Mesothelial cell of epicardium (in vitro differentiated cells): ENCODE results near the gene F12. TPM values are rescaled to one million over a fixed set of nuclear protein-coding genes. Genes with fewer than 3 reads are reported as not detected.

Source experiments
- DNase-seq, 2 experiments: peaks; one replicate each; pipeline ENCODE4 v3.0.0; 2021; ENCODE audit warnings: low spot score in 2 of 2; ENCODE audit not compliant: unreplicated experiment in 2 of 2
- H3K27ac Mint-ChIP-seq: 2 replicates; pipeline ENCODE4 v1.8.0; 2021; ENCODE audit warnings: mixed read lengths
- H3K27me3 Mint-ChIP-seq: 2 replicates; pipeline ENCODE4 v1.8.0; 2021; ENCODE audit warnings: low read depth, mixed read lengths
- H3K36me3 Mint-ChIP-seq: 2 replicates; pipeline ENCODE4 v1.8.0; 2021; ENCODE audit warnings: mixed read lengths
- H3K4me1 Mint-ChIP-seq: 2 replicates; pipeline ENCODE4 v1.8.0; 2021; ENCODE audit warnings: mixed read lengths
- H3K4me3 Mint-ChIP-seq: 2 replicates; pipeline ENCODE4 v1.8.0; 2021; ENCODE audit warnings: mild to moderate bottlenecking, moderate library complexity, mixed read lengths
- H3K9me3 Mint-ChIP-seq: 2 replicates; pipeline ENCODE4 v1.8.0; 2021; ENCODE audit warnings: mixed read lengths
- CTCF ChIP-seq: fragments of 200-600 bp; sonication (generic); IDR thresholded peaks from one replicate; pipeline ENCODE4 v1.5.0; 2021; ENCODE audit warnings: antibody characterized with exemption; ENCODE audit not compliant: unreplicated experiment
- total RNA-seq: library from RNA; stranded (reverse); gene quantifications from 3 replicates; pipeline ENCODE4 v1.2.1, GENCODE V29; 2021

The F12 gene
- total RNA-seq, 1 donor from 2014 or later = 2.3 TPM

GRCh38 chr5:177366528-177367322 lies 42.6 kb downstream of the F12 start:
- peak overlapping the region; percentile 98 for H3K27ac Mint-ChIP-seq
- no peak for TF ChIP-seq CTCF
- peak; percentile 80 to 86 for DNase-seq
- H3K4me1 Mint-ChIP-seq = peaks cover 31% of the 10 kb centered on the region
- H3K4me3 Mint-ChIP-seq = peak overlapping the region; percentile 88
- H3K27me3 Mint-ChIP-seq = no peaks in the 10 kb centered on the region
- H3K9me3 Mint-ChIP-seq = no peaks in the 10 kb centered on the region
- H3K36me3 Mint-ChIP-seq = no peaks in the 10 kb centered on the region

- DNase-seq = no peak
- peak overlapping the region; percentile 88 for H3K4me3 Mint-ChIP-seq
- H3K27ac Mint-ChIP-seq = peak overlapping the region; percentile 98
- no peaks in the 10 kb centered on the region for H3K36me3 Mint-ChIP-seq
- peaks cover 25% of the 10 kb centered on the region for H3K4me1 Mint-ChIP-seq
- no peaks in the 10 kb centered on the region for H3K9me3 Mint-ChIP-seq
- no peaks in the 10 kb centered on the region for H3K27me3 Mint-ChIP-seq
- no peak for TF ChIP-seq CTCF
These were observed 43.4 kb downstream of the F12 start for GRCh38 chr5:177365845-177366527.

GRCh38 chr5:177364159-177364962 lies 45.0 kb downstream of the F12 start:
- H3K4me3 Mint-ChIP-seq = peak overlapping the region; percentile 20
- H3K36me3 Mint-ChIP-seq = no peaks in the 10 kb centered on the region
- no peak overlapping the region for H3K27ac Mint-ChIP-seq
- DNase-seq = no peak
- H3K4me1 Mint-ChIP-seq = peaks cover 25% of the 10 kb centered on the region
- H3K9me3 Mint-ChIP-seq = no peaks in the 10 kb centered on the region
- no peak for TF ChIP-seq CTCF
- no peaks in the 10 kb centered on the region for H3K27me3 Mint-ChIP-seq

- DNase-seq = no peak
- peak overlapping the region; percentile 77 for H3K4me3 Mint-ChIP-seq
- TF ChIP-seq CTCF = no peak
- H3K4me1 Mint-ChIP-seq = peaks cover 25% of the 10 kb centered on the region
- H3K27me3 Mint-ChIP-seq = peaks cover 4% of the 10 kb centered on the region
- no peak overlapping the region for H3K27ac Mint-ChIP-seq
- H3K9me3 Mint-ChIP-seq = no peaks in the 10 kb centered on the region
- H3K36me3 Mint-ChIP-seq = no peaks in the 10 kb centered on the region
These were observed 45.8 kb downstream of the F12 start for GRCh38 chr5:177363565-177363964.

GRCh38 chr5:177362610-177363507 lies 46.5 kb downstream of the F12 start:
- DNase-seq = peak in 1 of 2 experiments; percentile 63
- Mint-ChIP-seq H3K36me3 (no peaks in the 10 kb centered on the region), H3K9me3 (no peaks in the 10 kb centered on the region), H3K4me3 (peak overlapping the region; percentile 77), H3K27me3 (peaks cover 4% of the 10 kb centered on the region), H3K27ac (peak overlapping the region; percentile 25), H3K4me1 (peaks cover 23% of the 10 kb centered on the region)
- TF ChIP-seq CTCF = no peak
